Skeletal muscle satellite cell (primary cell): Measurements from ENCODE around the gene DPP6.

Source experiments
- H3K27me3 ChIP-seq: 2 replicates; pipeline ENCODE4 v1.7.0; 2013; ENCODE audit warnings: low read length; ENCODE audit not compliant: control insufficient read depth, insufficient read depth
- H3K36me3 ChIP-seq: 2 replicates; pipeline ENCODE4 v1.7.0; 2013; ENCODE audit warnings: mild to moderate bottlenecking, control low read depth, low read length; ENCODE audit not compliant: insufficient read depth
- H3K4me1 ChIP-seq: 2 replicates; pipeline ENCODE4 v1.7.0; 2013; ENCODE audit warnings: low read length; ENCODE audit not compliant: control insufficient read depth, insufficient read depth
- H3K4me2 ChIP-seq: 2 replicates; pipeline ENCODE4 v1.7.0; 2013; ENCODE audit warnings: mild to moderate bottlenecking, low read length
- H3K4me3 ChIP-seq: 2 replicates; pipeline ENCODE4 v1.7.0; 2013; ENCODE audit warnings: low read length
- H3K9ac ChIP-seq: 2 replicates; pipeline ENCODE4 v1.7.0; 2013; ENCODE audit warnings: mild to moderate bottlenecking, low read depth, low read length, moderate library complexity
- H3K9me3 ChIP-seq: replicated peaks from 2 replicates; pipeline ENCODE4 v1.7.0; 2013; ENCODE audit warnings: mild to moderate bottlenecking, control low read depth, low read length

Gene DPP6

DNA sequence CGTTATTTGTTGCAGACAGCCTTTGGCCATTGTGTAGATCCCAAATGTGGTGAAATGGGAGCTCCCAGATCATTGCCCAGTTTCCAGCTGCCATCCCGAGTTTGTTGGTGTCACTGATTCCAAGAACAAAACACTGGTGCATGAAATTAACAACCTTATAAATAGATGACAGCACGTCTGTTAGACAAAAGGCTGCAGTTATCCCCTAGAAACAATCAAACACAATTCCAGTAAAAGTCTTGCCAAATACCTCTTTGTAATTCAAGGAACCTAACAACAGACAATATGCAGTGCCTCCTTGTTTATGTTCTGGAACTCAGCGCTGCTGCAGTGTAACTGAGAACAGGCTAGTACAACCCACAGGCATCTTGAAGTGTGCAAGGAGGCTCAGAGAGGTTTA lies 546.2 kb downstream of the DPP6 start:
- H3K9ac ChIP-seq, result no peak overlapping the region
- no peaks in the 10 kb centered on the region for H3K36me3 ChIP-seq
- H3K9me3 ChIP-seq, result peaks cover 16% of the 10 kb centered on the region
- H3K4me1 ChIP-seq, result no peaks in the 10 kb centered on the region
- no peak overlapping the region for H3K4me3 ChIP-seq
- H3K4me2 ChIP-seq, result no peak overlapping the region
- no peaks in the 10 kb centered on the region for H3K27me3 ChIP-seq

DNA sequence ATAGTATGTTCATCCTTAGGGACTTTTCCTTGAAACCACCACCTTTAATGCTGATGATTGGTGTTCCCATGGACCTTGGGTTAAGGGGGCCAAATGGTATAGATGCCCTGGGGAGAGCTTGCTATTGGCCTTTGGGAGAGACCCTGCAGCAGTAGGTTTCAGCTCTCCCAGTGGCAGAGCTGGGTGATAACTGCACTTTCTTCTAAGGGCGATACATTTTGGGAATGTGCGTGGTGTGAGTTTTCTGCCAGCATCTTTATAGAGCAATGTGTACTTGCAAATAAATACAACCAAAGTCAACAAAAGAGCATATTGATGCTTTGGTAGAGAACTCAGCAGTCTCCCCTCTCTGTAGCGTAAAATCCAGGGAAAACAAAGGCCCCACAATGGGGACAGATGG lies 546.7 kb downstream of the DPP6 start:
- Histone ChIP-seq H3K4me2 (no peak overlapping the region), H3K4me1 (no peaks in the 10 kb centered on the region), H3K9me3 (peaks cover 13% of the 10 kb centered on the region), H3K27me3 (no peaks in the 10 kb centered on the region), H3K9ac (no peak overlapping the region), H3K36me3 (no peaks in the 10 kb centered on the region), H3K4me3 (no peak overlapping the region)

DNA sequence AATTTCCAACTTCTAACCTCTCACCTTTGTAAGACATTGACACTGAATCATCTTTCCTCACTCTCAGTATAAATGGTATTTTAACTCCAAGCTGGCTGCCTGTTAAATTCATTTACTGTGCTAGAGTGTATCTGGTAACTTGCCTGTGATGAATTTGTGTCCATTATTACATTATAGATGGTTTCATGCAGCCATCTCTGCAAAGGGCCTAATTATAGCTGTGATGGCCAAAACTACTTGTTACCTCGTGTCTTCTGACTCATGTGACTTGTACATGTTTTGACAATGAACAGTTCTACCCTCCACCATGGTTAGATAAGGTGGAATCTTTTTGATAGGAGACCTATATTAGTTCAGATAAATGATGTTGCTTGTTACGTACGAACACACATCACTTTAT lies 558.7 kb downstream of the DPP6 start:
- no peak overlapping the region for H3K4me3 ChIP-seq
- no peaks in the 10 kb centered on the region for H3K27me3 ChIP-seq
- H3K9ac ChIP-seq, result no peak overlapping the region
- no peaks in the 10 kb centered on the region for H3K36me3 ChIP-seq
- no peak overlapping the region for H3K4me2 ChIP-seq
- H3K9me3 ChIP-seq, result no peaks in the 10 kb centered on the region
- H3K4me1 ChIP-seq, result no peaks in the 10 kb centered on the region

DNA sequence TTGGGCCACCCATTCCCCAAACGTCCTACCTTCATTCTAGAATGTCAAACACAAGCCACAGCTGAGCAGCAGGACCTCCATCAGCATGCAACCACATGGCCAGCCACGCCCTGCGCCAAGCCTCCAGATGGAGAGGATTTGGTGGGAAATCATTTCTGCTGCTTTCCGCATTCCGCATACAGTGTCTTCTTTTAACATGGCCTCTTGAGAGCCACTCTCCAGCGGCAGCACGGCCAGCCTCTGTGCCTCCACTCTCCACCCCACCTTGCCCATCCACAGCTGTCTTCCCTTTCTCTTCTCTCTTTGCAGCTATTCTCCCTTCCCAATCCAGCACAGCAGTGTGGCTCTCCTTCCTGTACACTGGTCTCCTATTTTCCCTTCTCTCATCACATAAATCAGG lies 561.6 kb downstream of the DPP6 start:
- H3K4me3 ChIP-seq, result no peak overlapping the region
- peaks cover 3% of the 10 kb centered on the region for H3K9me3 ChIP-seq
- no peak overlapping the region for H3K4me2 ChIP-seq
- H3K27me3 ChIP-seq, result no peaks in the 10 kb centered on the region
- no peak overlapping the region for H3K9ac ChIP-seq
- no peaks in the 10 kb centered on the region for H3K36me3 ChIP-seq
- H3K4me1 ChIP-seq, result no peaks in the 10 kb centered on the region

DNA sequence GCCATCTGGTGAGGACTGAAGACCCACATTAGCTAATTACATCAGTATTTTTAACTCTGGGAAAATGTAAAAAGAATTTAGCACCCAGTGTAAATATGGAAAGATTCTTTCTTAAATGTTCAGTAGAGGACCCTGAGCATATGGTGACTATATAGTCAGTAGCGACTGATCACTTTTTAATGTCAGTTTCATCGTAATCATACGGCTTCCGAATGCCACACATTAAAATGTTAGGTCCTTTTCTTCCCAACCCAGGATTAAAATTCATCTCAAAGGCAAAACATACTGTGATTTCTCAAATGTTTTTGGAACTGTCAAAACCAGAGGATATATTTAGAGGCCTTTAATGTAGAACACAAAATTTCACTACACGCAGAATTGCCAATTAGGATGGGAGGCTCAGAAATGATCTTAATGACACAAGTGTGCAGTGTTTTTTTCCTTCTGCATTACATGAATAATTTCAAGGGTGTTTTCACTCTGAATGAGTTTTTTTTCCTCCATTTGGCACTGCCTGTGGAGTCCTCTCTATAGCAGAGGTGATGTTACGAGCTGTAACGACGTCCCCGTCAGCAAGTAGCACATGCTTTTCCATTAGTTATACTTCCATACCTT lies 568.0 kb downstream of the DPP6 start:
- no peaks in the 10 kb centered on the region for H3K27me3 ChIP-seq
- no peak overlapping the region for H3K9ac ChIP-seq
- H3K36me3 ChIP-seq, result no peaks in the 10 kb centered on the region
- no peaks in the 10 kb centered on the region for H3K4me1 ChIP-seq
- H3K4me2 ChIP-seq, result no peak overlapping the region
- no peak overlapping the region for H3K4me3 ChIP-seq
- H3K9me3 ChIP-seq, result peaks cover 9% of the 10 kb centered on the region

DNA sequence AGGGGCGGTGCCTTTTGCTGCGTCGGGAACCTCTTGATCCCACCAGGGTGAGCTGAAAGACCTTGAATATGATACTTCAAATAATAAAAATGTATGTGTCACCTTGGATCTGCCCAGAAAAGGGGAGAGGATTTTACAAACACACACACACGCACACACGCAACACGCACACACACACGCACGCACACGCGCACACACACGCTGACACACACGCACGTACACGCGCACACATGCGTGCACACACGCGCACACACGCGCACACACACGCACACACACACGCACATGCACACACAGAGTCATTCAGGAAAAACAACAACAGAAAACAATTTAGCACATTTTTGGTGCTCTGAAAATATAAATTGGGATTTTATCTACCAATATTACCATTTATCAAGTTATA lies 571.2 kb downstream of the DPP6 start:
- Histone ChIP-seq H3K36me3 (no peaks in the 10 kb centered on the region), H3K9me3 (peaks cover 12% of the 10 kb centered on the region), H3K4me3 (no peak overlapping the region), H3K9ac (no peak overlapping the region), H3K4me2 (no peak overlapping the region), H3K4me1 (no peaks in the 10 kb centered on the region), H3K27me3 (no peaks in the 10 kb centered on the region)

DNA sequence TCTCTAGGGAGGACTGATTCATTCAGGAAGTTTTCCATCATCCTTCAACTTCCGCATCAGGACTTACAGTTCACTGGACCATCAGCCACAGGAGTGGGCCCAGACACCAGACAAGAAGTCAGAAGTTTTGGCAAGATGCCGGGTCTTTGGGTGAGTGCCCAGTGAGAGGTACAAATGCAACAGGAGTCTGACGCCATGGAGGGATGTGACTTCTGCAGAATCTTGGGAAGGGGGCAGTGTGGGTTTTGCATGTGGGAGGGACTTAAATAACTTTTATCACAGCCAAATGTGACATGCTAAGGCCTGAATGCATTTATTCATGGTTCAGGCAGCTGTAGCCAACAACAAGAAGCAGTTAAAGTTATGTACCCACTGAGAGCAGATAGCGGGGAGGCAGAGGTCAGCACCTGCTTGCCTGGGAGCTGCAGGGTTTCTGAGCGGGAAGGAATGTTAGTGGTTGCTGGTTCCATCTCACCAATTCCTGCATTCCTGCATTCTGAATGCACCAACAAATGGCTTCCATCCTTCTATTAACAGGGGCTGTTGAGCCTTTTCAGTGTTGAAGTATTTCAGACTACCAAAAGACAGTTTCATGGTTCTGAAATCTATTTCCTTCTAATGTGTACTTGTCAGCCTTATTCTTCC lies 575.6 kb downstream of the DPP6 start:
- H3K4me1 ChIP-seq, result no peaks in the 10 kb centered on the region
- no peak overlapping the region for H3K9ac ChIP-seq
- no peak overlapping the region for H3K4me2 ChIP-seq
- H3K36me3 ChIP-seq, result no peaks in the 10 kb centered on the region
- no peak overlapping the region for H3K4me3 ChIP-seq
- H3K27me3 ChIP-seq, result no peaks in the 10 kb centered on the region
- H3K9me3 ChIP-seq, result peaks cover 9% of the 10 kb centered on the region

DNA sequence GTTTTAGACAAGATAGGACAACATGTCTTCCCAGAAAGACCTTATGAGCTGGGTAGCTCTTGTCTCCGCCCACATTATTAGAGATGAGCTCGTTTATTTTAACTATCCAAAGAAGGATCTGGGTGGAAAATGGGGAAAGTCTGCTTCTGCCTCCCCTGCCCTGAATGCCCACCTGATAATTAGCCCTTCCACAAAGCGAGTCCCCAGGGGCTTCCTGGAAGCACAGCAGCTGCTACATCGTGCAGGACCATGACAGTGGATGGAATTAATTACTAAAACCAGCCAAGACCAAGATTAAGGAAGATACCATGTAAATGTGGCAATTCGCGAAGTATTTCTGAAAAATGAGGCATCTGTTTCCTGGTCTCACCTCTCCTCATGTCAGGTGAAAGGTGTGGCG lies 576.4 kb downstream of the DPP6 start:
- Histone ChIP-seq H3K4me2 (no peak overlapping the region), H3K27me3 (no peaks in the 10 kb centered on the region), H3K4me3 (no peak overlapping the region), H3K36me3 (no peaks in the 10 kb centered on the region), H3K9me3 (peaks cover 9% of the 10 kb centered on the region), H3K9ac (no peak overlapping the region), H3K4me1 (no peaks in the 10 kb centered on the region)

DNA sequence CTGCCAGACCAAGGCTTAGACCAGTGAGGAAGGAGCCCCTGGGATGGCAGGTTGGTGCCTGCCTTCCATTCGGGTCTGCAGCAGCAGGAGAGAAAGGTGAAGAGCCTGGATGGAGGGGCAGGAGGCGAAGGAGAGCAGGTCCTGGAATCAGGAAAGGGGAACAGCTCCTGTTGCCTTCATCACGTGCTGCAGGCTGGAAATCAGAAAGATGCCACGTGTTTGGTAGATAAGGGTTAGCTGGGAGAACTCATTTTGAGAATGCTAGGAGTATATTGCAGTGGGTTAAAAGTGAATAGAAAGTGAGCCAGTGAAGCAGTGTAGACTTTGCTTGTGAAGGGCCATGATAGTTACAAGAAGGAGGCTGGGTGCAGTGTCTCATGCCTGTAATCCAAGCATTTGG lies 579.0 kb downstream of the DPP6 start:
- H3K27me3 ChIP-seq, result no peaks in the 10 kb centered on the region
- no peak overlapping the region for H3K4me3 ChIP-seq
- no peak overlapping the region for H3K9ac ChIP-seq
- H3K4me1 ChIP-seq, result no peaks in the 10 kb centered on the region
- no peak overlapping the region for H3K4me2 ChIP-seq
- H3K9me3 ChIP-seq, result peaks cover 5% of the 10 kb centered on the region
- H3K36me3 ChIP-seq, result no peaks in the 10 kb centered on the region

DNA sequence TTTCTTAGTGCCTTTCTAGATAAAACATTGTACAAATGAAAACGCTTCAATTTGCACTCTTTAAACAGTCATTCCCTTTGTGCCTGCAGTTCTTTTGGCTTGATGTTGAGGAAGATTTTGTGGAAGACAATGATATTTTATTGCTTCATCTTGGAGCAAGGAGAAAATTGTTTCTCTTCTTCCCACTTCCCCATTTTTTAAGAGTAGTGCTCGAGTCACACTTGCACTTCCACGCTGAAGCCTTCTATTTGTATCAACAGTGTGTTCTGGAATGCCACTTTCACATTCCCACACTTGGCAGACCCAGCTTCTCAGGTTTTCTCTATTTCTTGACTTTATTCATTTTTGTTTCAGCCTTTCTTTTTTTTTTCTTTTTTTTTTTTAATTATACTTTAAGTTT lies 581.4 kb downstream of the DPP6 start:
- H3K36me3 ChIP-seq, result no peaks in the 10 kb centered on the region
- no peaks in the 10 kb centered on the region for H3K27me3 ChIP-seq
- H3K9me3 ChIP-seq, result peaks cover 11% of the 10 kb centered on the region
- H3K4me2 ChIP-seq, result no peak overlapping the region
- no peaks in the 10 kb centered on the region for H3K4me1 ChIP-seq
- no peak overlapping the region for H3K4me3 ChIP-seq
- no peak overlapping the region for H3K9ac ChIP-seq

DNA sequence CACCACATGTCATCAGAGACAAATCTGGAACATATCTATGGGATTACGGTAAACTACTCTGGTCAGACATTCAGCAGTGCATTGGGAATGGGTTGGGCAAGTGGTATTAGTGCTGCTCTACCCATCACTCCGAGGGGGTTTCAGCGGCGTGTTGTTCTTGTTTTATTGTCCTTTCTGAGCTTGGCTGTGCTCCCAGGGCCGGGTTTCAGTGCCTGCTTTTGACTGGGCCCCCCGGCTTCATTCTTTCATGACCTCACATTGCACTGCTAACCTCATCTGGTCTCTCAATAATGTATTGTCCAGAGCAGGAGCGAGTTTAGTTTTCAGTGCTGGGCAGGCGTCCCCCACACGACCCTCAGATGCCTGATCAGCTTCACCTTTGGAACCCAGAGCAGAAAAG lies 586.1 kb downstream of the DPP6 start:
- Histone ChIP-seq H3K4me1 (no peaks in the 10 kb centered on the region), H3K4me2 (no peak overlapping the region), H3K27me3 (no peaks in the 10 kb centered on the region), H3K9ac (no peak overlapping the region), H3K4me3 (no peak overlapping the region), H3K9me3 (peaks cover 11% of the 10 kb centered on the region), H3K36me3 (no peaks in the 10 kb centered on the region)

DNA sequence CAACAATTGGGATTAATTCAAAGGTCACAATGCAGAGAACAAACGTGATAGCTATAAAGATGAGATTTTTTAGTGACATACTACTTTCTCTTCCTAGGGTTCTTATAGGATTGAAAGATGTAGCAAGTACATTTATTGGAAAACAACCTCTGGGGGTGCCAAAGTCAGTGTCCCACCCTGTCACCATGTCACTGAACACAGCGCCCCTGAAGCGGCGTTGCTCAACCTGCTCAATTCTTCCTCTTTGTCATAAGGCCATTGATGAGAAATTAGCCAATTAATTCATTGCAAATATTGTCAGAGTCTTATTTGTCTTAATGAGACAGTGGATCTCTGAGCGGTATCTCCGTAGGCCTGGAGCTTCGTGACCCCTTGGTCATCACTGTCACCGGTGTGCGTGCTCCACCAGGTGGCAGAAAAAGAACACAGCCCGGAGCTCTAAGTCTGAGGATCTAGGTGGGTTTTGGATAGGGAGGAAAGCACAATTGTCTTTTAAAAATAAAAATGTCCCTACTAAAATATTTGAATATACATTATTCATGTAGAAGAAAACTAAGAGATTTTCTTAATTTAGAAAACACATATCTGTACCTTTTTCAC lies 588.2 kb downstream of the DPP6 start:
- H3K4me1 ChIP-seq, result no peaks in the 10 kb centered on the region
- H3K9me3 ChIP-seq, result peaks cover 11% of the 10 kb centered on the region
- H3K27me3 ChIP-seq, result no peaks in the 10 kb centered on the region
- H3K4me2 ChIP-seq, result no peak overlapping the region
- H3K9ac ChIP-seq, result no peak overlapping the region
- no peaks in the 10 kb centered on the region for H3K36me3 ChIP-seq
- no peak overlapping the region for H3K4me3 ChIP-seq
